ENCODE results near the gene KRTAP10-6.

GRCh38 chr21:44614161-44614631 is 21.9 kb upstream of the KRTAP10-6 start:
- TF ChIP-seq CTCF (conservative IDR thresholded peaks at IDR 0.05 in 1 of 2, IDR thresholded peaks at IDR 0.05 in 1 of 2; ENCODE audit: low read depth in 1 of 2, low read length in 2 of 2) (no peak), EZH2 (IDR thresholded peaks at IDR 0.05; ENCODE audit: low read length, missing control alignments) (no peak)
